ENCODE results near the gene GPR152. TPM values are rescaled to one million over a fixed set of nuclear protein-coding genes. Genes with fewer than 3 reads are reported as not detected.

The GPR152 gene
- total RNA-seq, 4 donors from 2014 or later, result not detected

GRCh38 chr11:67411785-67412152 lies 40.8 kb downstream of the GPR152 start:
- Histone ChIP-seq H3K4me3 (no peak overlapping the region), H3K27ac (no peak overlapping the region), H3K27me3 (peaks cover 64% of the 10 kb centered on the region), H3K9me3 (no peaks in the 10 kb centered on the region), H3K4me1 (peaks cover 0 to 40% (median 6%) of the 10 kb centered on the region in 3 donors), H3K36me3 (no peaks in the 10 kb centered on the region)
- TF ChIP-seq CTCF (IDR thresholded peaks at IDR 0.05) (no peak), EP300 (IDR thresholded peaks at IDR 0.05) (no peak), POLR2A (IDR thresholded peaks at IDR 0.05) (no peak), POLR2AphosphoS5 (IDR thresholded peaks at IDR 0.05) (no peak)
- 10% methylated on average over 2 of the region's 7 CpGs; no CpG with 5 or more reads in 1 of the 2 donors for WGBS, 2 donors (ENCODE audit: low coverage in 1 of 2)
- no peak for ATAC-seq

GRCh38 chr11:67410984-67411784 lies 41.3 kb downstream of the GPR152 start:
- H3K36me3 ChIP-seq, result no peaks in the 10 kb centered on the region
- TF ChIP-seq CTCF (IDR thresholded peaks at IDR 0.05), result no peak
- TF ChIP-seq POLR2AphosphoS5 (IDR thresholded peaks at IDR 0.05), result no peak
- TF ChIP-seq POLR2A (IDR thresholded peaks at IDR 0.05), result no peak
- TF ChIP-seq EP300 (IDR thresholded peaks at IDR 0.05), result no peak
- WGBS, 2 donors (ENCODE audit: low coverage in 1 of 2), result 76% methylated on average over 7 of the region's 17 CpGs; no CpG with 5 or more reads in 1 of the 2 donors
- peaks cover 69% of the 10 kb centered on the region for H3K27me3 ChIP-seq
- H3K27ac ChIP-seq, result no peak overlapping the region
- H3K9me3 ChIP-seq, result no peaks in the 10 kb centered on the region
- ATAC-seq, result no peak
- peaks cover 0 to 34% (median 2%) of the 10 kb centered on the region in 3 donors for H3K4me1 ChIP-seq
- no peak overlapping the region for H3K4me3 ChIP-seq

- no peaks in the 10 kb centered on the region for H3K36me3 ChIP-seq
- H3K27ac ChIP-seq, result no peak overlapping the region
- H3K27me3 ChIP-seq, result peaks cover 77% of the 10 kb centered on the region
- H3K4me1 ChIP-seq, result peaks cover 0 to 26% (median 0%) of the 10 kb centered on the region in 3 donors
- no peak for ATAC-seq
- TF ChIP-seq EP300 (IDR thresholded peaks at IDR 0.05) (no peak), POLR2A (IDR thresholded peaks at IDR 0.05) (no peak), POLR2AphosphoS5 (IDR thresholded peaks at IDR 0.05) (no peak), CTCF (IDR thresholded peaks at IDR 0.05) (no peak)
- no peaks in the 10 kb centered on the region for H3K9me3 ChIP-seq
- H3K4me3 ChIP-seq, result no peak overlapping the region
- no CpG with 5 or more reads among the region's 15 CpGs for WGBS, 2 donors (ENCODE audit: low coverage in 1 of 2)
Observed at GRCh38 chr11:67410369-67410831, 42.1 kb downstream of the GPR152 start.

- Histone ChIP-seq H3K27me3 (peaks cover 83% of the 10 kb centered on the region), H3K27ac (no peak overlapping the region), H3K9me3 (no peaks in the 10 kb centered on the region), H3K4me1 (peaks cover 0 to 21% (median 0%) of the 10 kb centered on the region in 3 donors), H3K36me3 (no peaks in the 10 kb centered on the region), H3K4me3 (no peak overlapping the region)
- TF ChIP-seq POLR2A (IDR thresholded peaks at IDR 0.05), result no peak
- no peak for TF ChIP-seq CTCF (IDR thresholded peaks at IDR 0.05)
- TF ChIP-seq EP300 (IDR thresholded peaks at IDR 0.05), result no peak
- no peak for ATAC-seq
- WGBS, 2 donors (ENCODE audit: low coverage in 1 of 2), result no CpG with 5 or more reads among the region's 13 CpGs
Observed at GRCh38 chr11:67409781-67410368, 42.7 kb downstream of the GPR152 start.

Measured in gastroesophageal sphincter (tissue), 4 donors.